ENCODE measurements around the gene CCDC146. TPM values are rescaled to one million over a fixed set of nuclear protein-coding genes. Genes with fewer than 3 reads are reported as not detected.

CCDC146 gene
- total and polyA plus RNA-seq, 9 of the 15 experiments (the other 6 are each of a cell fraction or from before 2014, with no cell fraction given) = 0.10 to 0.98 (median 0.26) TPM; not detected in 1

GRCh38 chr7:77337456-77337990, 215.1 kb downstream of the CCDC146 start (continued):
- TF ChIP-seq, protein P1, sequence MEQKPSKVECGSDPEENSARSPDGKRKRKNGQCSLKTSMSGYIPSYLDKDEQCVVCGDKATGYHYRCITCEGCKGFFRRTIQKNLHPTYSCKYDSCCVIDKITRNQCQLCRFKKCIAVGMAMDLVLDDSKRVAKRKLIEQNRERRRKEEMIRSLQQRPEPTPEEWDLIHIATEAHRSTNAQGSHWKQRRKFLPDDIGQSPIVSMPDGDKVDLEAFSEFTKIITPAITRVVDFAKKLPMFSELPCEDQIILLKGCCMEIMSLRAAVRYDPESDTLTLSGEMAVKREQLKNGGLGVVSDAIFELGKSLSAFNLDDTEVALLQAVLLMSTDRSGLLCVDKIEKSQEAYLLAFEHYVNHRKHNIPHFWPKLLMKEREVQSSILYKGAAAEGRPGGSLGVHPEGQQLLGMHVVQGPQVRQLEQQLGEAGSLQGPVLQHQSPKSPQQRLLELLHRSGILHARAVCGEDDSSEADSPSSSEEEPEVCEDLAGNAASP (IDR thresholded peaks at IDR 0.05) = no peak
- TF ChIP-seq ZFPM2 (CRISPR knock-in tag; IDR thresholded peaks at IDR 0.05) = no peak
- no peak for TF ChIP-seq SIN3A (IDR thresholded peaks at IDR 0.05; ENCODE audit: borderline replicate concordance in 2 of 2, control insufficient read depth in 1 of 2, low read depth in 2 of 2, low read length in 2 of 2)
- no peak for TF ChIP-seq KLF10 (CRISPR knock-in tag; IDR thresholded peaks at IDR 0.05)
- TF ChIP-seq, protein P2, sequence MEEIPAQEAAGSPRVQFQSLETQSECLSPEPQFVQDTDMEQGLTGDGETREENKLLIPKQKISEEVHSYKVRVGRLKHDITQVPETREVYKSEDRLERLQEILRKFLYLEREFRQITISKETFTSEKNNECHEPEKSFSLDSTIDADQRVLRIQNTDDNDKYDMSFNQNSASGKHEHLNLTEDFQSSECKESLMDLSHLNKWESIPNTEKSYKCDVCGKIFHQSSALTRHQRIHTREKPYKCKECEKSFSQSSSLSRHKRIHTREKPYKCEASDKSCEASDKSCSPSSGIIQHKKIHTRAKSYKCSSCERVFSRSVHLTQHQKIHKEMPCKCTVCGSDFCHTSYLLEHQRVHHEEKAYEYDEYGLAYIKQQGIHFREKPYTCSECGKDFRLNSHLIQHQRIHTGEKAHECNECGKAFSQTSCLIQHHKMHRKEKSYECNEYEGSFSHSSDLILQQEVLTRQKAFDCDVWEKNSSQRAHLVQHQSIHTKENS (CRISPR knock-in tag; IDR thresholded peaks at IDR 0.05) = no peak
- TF ChIP-seq, protein P3, sequence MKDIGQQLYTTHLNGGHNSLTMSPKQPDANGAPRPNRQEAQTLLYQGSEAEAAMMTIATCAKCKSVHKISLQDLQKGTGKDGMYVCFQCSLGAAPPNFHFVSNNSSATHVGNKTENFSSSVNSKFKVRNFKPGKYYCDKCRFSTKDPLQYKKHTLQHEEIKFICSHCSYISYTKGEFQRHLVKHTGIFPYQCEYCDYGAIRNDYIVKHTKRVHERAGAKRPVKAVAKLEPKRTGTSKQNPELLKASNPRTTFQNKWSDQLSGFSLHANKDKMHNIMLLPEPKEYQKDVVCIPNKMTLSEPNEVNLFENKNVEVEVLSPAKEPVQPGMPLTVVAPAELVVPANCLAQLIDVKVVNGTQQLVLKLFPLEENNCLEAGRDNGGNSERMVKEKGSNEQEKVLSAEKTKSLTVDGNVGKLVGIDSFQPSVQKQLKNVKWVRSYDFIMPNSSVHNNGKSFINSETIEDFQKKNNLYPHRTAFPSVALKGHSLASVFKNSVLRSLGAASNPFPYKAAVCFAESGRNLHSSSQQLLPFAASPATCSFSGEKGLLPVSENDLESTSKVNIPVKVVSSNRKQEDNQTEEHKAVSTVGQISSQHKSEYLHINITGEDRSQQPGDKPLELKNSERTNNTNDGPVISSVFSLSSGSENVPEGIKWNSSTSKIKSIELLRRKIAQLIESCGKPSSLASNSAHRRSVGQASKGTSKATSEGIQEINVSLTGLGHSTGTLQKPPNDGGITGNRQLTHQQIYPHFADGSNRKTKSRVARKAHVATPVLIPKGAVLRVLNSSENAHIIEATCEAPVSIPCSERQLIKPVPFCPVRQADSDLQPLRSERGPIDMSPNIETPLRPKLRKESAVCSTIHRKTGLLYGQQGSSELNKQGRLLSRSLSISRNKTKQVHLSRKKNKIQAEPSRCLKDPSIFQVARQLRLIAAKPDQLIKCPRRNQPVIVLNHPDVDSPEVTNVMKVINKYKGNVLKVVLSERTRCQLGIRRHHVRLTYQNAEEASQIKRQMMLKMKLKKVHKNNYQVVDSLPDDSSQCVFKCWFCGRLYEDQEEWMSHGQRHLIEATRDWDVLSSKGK (CRISPR knock-in tag; IDR thresholded peaks at IDR 0.05) = no peak
- no peak for TF ChIP-seq KLF13 (tag; IDR thresholded peaks at IDR 0.05; ENCODE audit: borderline replicate concordance, low read depth)
- TF ChIP-seq FIP1L1 (IDR thresholded peaks at IDR 0.05; ENCODE audit: low read depth, low read length, poor library complexity, severe bottlenecking) = no peak
- no peak for TF ChIP-seq ARHGAP35 (IDR thresholded peaks at IDR 0.05; ENCODE audit: partially characterized antibody)
- TF ChIP-seq GATAD2A (IDR thresholded peaks at IDR 0.05) = no peak

All from K562 (cell line).